Measurements from ENCODE around the gene MICALL2. TPM values are rescaled to one million over a fixed set of nuclear protein-coding genes. Genes with fewer than 3 reads are reported as not detected.

MICALL2 gene
- polyA plus RNA-seq, 1 of the 3 experiments (the other 2 are of a cell fraction): 38.8 TPM

DNA sequence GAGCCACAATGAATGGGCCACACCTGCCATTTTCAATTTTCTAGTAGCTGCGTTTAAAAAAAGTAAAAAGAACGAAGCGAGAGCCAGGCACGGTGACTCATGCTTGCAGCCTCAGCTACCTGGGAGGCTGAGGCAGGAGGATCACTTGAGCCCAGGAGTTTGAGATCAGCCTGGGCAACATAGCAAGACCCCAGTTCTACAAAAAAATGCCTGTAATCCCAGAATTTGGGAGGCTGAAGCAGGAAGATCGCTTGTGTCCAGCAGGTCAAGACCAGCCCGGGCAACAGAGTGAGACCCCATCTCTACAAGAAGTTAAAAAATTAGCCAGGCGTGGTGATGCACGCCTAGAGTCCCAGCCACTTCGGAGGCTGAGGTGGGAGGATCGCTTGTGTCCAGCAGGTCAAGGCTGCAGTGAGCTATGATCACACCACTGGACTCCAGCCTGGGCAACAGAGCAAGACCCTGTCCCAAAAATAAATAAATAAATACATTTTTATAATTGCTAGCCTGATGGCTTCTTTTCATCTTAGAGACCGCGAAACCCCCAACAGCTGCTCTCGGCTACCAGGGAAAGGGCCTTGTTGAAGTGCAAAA is 32.1 kb downstream of the MICALL2 start (continued):
- no peak for TF ChIP-seq RCOR1 (IDR thresholded peaks at IDR 0.05; ENCODE audit: low read length)

DNA sequence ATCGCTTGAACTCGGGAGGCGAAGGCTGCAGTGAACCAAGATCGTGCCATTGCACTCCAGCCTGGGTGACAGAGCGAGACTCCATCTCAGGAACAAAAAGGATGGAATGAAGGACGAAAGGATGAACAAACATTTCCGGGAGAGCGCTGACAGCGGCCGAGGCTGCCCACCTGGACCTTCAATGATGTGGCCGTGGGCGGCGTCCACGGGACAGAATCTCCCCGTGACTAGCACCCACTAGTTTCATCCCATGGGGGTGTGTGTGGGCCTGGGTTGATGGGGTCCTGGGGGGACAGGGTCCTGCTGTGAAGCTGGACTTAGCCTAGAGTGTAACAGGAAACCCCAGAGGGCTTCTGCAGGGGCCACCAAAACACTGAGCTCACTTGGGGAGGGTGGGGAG is 32.8 kb downstream of the MICALL2 start:
- Histone ChIP-seq H3K4me1 (ENCODE audit: control insufficient read depth in 1 of 2, insufficient read depth in 2 of 2, low read depth in 1 of 2, low read length in 1 of 2) (peaks cover 0 to 4% of the 10 kb centered on the region in 2 experiments; a peak in 1 of 4 replicates), H3K79me2 (ENCODE audit: insufficient read depth) (no peaks in the 10 kb centered on the region), H3K9ac (no peak overlapping the region), H3K27me3 (ENCODE audit: insufficient read depth) (peaks cover 48% of the 10 kb centered on the region), H3K9me3 (no peaks in the 10 kb centered on the region), H4K20me1 (ENCODE audit: insufficient read depth) (no peaks in the 10 kb centered on the region), H2AFZ (ENCODE audit: low read depth) (no peak overlapping the region), H3K4me2 (no peak overlapping the region), H3K36me3 (replicated peaks in 1 of 2; ENCODE audit: control insufficient read depth in 1 of 2, insufficient read depth in 2 of 2, low read length in 1 of 2) (no peaks in the 10 kb centered on the region), H3F3A (replicated peaks; ENCODE audit: insufficient read depth) (peaks cover 5% of the 10 kb centered on the region), H3K27ac (ENCODE audit: low read depth in 2 of 2, low read length in 1 of 2) (no peak overlapping the region), H3K4me3 (ENCODE audit: low read depth in 2 of 2, low read length in 1 of 2) (no peak overlapping the region), H3K9me2 (no peaks in the 10 kb centered on the region)
- POLR2A ChIA-PET: interaction anchor here (1.6 kb wide), 1 partner anchor 26 kb away, joined by 4 read pairs; no protein-coding TSS in a partner anchor
- CTCF ChIA-PET: interaction anchor here (1.0 to 10.2 kb wide), 8 partner anchors 7 to 233 kb away, joined by 3 to 115 read pairs (median 6); no protein-coding TSS in a partner anchor
- WGBS (ENCODE audit: low lambda C conversion rate): 83% methylated on average over 15 of the region's 15 CpGs
- DNase-seq: no peak
- TF ChIP-seq CHD2 (IDR thresholded peaks at IDR 0.05; ENCODE audit: low read length, partially characterized antibody) (no peak), TAF1 (IDR thresholded peaks at IDR 0.05; ENCODE audit: borderline replicate concordance, low read depth, low read length) (no peak), GABPA (IDR thresholded peaks at IDR 0.05; ENCODE audit: low read depth) (no peak), POLR2AphosphoS5 (IDR thresholded peaks at IDR 0.05; ENCODE audit: low read depth, low read length) (no peak), MXI1 (IDR thresholded peaks at IDR 0.05; ENCODE audit: low read depth, low read length) (no peak), GATA2 (CRISPR knock-in tag; IDR thresholded peaks at IDR 0.05) (no peak), NFIC (IDR thresholded peaks at IDR 0.05; ENCODE audit: borderline replicate concordance) (no peak)
- TF ChIP-seq, protein P1, sequence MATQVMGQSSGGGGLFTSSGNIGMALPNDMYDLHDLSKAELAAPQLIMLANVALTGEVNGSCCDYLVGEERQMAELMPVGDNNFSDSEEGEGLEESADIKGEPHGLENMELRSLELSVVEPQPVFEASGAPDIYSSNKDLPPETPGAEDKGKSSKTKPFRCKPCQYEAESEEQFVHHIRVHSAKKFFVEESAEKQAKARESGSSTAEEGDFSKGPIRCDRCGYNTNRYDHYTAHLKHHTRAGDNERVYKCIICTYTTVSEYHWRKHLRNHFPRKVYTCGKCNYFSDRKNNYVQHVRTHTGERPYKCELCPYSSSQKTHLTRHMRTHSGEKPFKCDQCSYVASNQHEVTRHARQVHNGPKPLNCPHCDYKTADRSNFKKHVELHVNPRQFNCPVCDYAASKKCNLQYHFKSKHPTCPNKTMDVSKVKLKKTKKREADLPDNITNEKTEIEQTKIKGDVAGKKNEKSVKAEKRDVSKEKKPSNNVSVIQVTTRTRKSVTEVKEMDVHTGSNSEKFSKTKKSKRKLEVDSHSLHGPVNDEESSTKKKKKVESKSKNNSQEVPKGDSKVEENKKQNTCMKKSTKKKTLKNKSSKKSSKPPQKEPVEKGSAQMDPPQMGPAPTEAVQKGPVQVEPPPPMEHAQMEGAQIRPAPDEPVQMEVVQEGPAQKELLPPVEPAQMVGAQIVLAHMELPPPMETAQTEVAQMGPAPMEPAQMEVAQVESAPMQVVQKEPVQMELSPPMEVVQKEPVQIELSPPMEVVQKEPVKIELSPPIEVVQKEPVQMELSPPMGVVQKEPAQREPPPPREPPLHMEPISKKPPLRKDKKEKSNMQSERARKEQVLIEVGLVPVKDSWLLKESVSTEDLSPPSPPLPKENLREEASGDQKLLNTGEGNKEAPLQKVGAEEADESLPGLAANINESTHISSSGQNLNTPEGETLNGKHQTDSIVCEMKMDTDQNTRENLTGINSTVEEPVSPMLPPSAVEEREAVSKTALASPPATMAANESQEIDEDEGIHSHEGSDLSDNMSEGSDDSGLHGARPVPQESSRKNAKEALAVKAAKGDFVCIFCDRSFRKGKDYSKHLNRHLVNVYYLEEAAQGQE (IDR thresholded peaks at IDR 0.05; ENCODE audit: low read depth, low read length): no peak

Measured in SK-N-SH (cell line).